B cell (primary cell): ENCODE results near the gene ARMC12.

Source experiments
- CTCF ChIP-seq: fragments of 200-600 bp; IDR thresholded peaks from one replicate; pipeline ENCODE4 v1.8.0; 2022; ENCODE audit warnings: antibody characterized with exemption, mild to moderate bottlenecking
- EZH2 ChIP-seq: IDR thresholded peaks from 2 replicates; pipeline ENCODE4 v1.6.1; 2012; ENCODE audit warnings: borderline replicate concordance, low read depth, mild to moderate bottlenecking, moderate library complexity, low read length; ENCODE audit not compliant: insufficient read depth, poor library complexity, severe bottlenecking

- no peak for TF ChIP-seq CTCF
- no peak for TF ChIP-seq EZH2
Measured at GRCh38 chr6:35782424-35782823, 45.6 kb downstream of the ARMC12 start.
